CMK (cell line): ENCODE measurements around the gene GPAT2.
"Not testable (repeated sequence)": the region's sequence is repeated elsewhere in the genome, so short reads cannot be mapped to it uniquely, and the experiment has no call there.

Experiments
- DNase-seq: peaks from one replicate; pipeline ENCODE4 v3.0.0-alpha.2; 2010; ENCODE audit warnings: low read depth

The GPAT2 gene

DNA sequence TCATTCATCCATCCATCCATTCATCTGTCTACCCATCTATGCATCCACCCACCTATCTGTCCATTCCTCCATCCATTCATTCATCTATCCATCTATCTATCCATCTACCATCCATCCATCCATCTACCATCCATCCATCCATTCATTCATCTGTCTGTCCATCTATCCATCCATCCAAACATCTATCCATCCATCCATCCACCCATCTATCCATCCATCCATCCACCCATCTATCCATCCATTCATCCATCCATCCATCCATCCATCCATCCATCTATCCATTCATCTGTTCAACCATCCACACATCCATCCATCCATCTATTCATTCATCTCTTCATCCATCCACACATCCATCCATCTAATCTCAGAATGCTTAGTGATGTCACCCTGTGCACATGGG, 30.0 kb upstream of the GPAT2 start:
- DNase-seq: not testable (repeated sequence)

DNA sequence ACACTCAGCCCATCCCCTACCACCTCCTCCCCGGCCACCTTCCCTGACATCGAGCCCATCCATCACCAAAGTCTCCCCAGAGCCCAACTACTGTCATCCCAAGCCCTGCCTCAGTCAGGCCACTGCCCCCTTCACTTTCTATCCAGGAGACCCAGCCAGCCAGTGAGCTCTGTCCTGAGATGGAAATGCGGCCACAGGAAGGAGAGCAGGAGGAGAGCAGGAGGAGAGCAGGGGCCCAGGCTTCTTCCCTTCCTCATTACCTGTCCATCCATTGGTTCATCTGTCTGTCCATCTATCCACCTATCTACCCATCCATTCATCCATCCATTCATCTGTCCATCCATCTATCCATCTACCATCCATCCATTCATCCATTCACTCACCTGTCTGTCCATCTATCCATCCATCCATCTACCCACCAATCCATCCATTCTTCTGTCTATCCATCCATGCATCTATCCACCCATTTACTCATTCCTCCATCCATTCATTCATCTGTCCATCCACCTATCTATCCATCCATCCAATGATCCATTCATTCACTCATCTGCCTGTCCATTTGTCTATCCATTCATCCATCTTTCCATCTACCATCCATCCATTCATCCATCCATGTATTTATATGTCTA, 29.4 kb upstream of the GPAT2 start:
- not testable (repeated sequence) for DNase-seq

DNA sequence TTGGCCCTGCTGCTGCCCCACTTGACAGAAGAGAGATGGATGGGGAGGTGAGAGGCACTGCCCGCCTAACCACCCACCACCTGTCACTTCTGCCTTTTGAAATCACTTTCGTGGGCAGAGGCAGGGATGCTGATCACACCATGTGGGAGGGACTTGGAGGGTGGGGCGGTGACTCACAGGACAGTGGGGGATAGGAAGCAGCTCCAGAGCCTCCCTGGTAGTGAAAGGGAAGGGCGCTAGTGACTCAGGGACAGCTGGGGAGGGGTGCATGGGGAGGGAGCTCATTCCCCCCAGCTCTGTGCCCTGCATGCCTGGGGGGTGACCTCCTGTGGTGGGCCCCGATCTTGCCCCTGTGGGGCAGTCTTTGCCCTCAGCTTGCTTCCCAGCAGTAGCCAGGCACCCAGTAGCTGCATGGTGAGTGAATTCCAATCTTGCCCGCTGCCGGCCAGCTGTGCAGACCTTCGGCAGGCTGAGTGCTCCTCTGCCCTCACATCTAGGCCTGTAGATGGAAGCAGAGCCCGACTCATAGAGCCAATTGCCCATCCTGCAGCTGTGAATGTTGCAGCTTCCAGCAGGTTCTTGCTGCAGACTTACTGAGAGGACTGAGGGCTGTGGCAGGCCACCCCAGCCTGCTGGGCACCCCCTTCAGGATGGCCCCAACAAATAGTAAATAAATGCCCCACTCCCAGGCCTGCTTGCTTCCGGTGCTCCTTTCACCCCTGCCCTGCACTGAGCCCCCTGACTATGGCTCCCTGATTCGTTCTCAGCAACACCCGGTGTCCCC, 28.6 kb upstream of the GPAT2 start:
- not testable (repeated sequence) for DNase-seq

DNA sequence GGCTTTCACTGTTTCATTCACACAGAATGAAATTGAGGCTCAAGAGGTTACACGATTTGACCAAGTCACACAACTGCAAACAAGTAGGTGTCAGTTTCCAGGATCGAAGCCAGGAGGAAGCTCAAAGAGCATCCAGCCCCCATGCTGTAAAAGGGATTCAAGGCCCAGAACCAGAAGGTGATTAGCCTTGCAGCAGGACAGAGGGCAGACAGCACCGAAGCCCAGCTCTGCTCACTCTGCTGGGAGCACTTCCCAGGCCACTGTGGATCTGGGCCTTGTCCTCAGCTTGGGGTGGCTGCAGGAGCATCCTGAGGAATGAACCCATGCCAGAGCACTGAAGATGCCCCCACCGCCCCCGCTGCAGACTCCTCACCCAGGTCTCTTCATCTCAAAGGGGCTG, 27.8 kb upstream of the GPAT2 start:
- not testable (repeated sequence) for DNase-seq

DNA sequence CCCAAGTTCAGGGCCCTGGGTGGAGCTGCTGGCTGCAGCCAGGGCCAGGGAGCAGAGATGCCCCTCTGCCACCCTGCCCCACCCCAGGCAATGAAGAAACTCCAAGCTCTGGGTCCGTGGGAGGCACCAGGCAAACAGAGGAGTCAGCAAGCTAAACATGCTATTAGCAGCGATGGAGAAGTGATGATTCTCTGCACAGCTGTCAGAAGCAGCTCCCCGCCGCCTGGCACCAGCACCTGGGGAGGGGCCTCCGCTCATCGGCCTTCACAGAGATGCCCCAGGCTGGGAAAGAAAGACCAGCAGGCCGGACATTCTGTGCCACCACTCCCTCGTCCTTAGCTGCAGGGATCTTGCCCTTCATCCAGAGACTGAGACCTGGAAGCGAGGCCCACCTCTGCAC, 27.2 kb upstream of the GPAT2 start:
- DNase-seq: not testable (repeated sequence)

DNA sequence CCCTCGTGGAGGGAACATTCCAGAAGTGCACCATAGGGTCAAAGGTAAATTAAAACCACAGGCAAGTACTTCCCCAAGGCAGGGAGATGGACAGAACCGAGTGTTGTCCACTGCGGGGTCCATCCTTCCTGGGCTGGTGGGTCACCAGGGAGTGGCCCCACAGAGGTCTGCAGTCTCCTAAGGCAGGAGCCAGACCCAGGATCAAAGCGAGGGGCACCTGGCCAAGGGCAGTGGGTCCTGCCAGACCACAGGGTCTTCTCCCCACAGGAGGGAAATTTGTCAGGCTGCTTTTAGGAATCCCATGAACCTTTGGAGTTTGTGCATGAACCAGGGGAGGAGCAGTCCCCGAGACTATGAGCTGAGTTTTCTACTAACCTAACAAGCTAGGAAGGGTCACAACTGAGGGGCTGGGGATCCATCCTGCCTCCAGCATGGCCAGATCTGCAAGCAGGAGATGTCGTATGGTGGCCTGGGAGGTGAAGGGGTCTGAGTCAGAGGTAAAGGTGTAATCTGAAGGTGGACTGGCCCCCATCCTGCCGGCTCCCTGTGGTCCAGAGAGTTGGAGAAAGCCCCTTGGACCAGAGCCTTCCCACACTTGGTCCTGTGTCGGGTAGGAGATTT, 26.6 kb upstream of the GPAT2 start:
- DNase-seq: not testable (repeated sequence)

DNA sequence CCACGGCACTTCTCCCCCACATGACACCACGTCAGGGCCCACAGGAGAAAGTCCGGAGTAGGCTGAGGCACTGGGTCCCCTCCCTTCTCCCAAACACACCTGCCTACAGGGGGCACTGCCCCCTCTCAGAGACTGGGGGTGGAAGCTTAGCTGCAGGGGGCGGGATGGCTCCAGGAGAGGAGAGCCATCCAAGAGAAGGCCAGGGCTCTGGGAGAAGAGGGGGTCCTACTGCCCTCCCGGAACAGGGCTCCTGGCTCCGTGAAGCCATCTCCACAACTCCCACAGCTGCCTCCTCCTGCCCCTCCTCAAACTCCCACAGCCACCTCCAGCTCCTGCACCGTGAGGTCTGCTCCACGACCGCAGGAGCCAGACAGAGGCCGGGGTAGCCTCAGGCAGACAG, 25.6 kb upstream of the GPAT2 start:
- not testable (repeated sequence) for DNase-seq

DNA sequence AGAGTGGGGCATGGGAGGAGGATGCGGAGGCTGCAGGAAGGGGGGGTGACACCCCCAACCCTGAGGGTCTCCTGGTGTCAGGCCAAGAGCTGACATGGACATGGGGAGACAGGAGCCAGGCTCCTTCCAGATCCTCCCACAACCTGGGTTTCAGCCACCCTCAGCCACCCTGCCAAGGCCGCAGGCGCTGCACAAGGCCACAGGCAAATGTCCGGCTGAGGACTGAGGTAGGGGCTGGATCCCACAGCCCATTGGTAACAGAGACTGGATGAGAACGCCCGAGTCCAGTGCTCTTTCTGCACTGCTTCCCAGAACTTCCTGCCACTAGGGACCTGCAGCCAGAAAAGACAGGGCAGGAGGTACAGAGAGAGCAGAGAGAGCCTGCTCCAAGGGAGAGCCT, 24.7 kb upstream of the GPAT2 start:
- DNase-seq: not testable (repeated sequence)

DNA sequence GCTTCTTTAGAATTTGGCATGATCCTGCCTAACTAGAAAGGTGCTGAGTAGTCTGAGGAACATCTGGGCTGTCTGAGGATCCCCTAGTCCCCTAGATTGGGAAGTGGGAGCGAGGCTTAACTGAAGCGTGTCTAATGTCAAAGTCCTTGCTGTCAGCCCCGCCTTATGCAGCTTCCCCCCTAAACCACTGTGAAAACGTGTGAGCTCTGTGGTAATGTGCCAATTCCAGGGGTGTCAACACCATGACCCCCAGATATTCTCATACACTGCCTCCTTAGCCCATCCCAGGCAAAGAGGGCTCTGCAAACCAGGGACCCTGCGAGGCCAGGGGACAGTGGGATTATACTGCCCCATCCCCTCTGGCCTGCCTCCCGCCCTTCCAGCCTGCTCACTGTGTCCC, 21.1 kb upstream of the GPAT2 start:
- DNase-seq: not testable (repeated sequence)

DNA sequence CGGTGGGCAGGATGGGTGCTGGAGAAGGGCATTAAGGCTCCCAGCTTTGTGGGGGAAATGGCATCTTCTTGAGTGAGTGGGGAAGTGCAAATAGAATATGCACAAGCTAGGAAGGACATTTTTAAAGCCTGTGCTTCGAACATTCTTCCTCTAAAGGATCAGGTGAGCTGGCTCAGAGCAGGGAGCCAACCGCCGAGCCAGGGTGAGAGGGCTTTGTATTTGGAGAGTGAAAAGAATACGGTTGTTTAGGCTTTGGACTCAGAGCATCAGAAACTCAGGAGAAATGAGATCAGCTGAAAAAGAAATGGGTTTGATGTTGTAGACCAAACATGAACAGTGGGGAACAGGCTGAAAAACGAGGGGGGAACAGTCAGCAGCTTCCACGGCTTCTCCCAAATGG, 19.8 kb upstream of the GPAT2 start:
- not testable (repeated sequence) for DNase-seq

DNA sequence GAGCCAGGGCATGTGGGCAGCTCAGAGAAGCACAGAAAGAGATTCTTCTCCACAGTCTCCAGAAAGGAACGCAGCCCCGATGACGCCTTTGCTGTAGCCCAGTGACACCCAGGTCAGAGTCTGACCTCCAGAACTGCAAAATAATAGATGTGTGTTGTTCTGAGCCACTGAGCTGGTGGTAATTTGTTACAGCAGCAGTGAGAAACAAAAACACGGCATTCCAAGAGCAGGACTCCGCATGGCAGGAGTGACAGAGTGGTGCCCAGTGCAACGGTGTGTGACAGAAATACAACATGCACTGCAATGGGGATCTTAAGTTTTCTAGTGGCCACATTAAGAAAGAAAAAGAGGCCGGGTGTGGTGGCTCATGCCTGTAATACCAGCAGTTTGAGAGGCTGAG, 18.7 kb upstream of the GPAT2 start:
- not testable (repeated sequence) for DNase-seq

DNA sequence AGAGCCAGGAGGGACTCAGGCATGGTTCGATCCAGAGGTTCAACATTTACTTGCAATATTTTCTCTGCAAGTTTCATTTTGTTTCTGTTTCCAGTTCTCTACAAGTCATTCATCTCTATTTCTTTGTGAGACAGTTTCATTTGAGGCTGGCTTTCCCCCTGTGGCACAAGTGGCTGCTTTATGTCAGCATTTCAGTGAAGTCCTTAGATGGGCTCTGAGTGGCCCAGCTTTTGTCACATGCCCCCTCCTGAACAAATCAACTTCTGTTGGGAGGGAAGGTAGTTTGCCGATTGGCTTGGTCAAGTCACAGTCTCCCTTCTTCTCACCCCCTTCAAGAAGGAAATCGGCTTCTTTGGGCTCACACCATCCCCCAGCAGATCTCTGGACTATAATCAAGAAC, 17.9 kb upstream of the GPAT2 start:
- DNase-seq: not testable (repeated sequence)

DNA sequence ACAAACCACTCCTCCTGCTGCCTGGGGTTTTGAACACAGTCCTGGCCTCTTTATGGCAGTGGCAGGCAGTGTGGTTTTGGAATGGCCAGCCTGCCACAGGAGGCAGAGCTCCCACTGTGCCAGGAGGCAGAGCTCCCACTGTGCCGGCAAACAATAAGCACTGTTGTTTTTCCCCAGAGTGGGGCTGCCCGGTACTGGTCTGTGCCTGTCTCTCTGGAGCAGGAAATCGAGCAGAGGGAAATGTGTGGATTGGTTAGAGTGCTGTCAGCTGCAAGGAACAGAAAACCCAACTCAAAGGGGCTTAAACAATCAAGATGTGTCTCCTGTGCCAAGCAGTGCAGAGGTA, 15.2 kb upstream of the GPAT2 start:
- DNase-seq: not testable (repeated sequence)

DNA sequence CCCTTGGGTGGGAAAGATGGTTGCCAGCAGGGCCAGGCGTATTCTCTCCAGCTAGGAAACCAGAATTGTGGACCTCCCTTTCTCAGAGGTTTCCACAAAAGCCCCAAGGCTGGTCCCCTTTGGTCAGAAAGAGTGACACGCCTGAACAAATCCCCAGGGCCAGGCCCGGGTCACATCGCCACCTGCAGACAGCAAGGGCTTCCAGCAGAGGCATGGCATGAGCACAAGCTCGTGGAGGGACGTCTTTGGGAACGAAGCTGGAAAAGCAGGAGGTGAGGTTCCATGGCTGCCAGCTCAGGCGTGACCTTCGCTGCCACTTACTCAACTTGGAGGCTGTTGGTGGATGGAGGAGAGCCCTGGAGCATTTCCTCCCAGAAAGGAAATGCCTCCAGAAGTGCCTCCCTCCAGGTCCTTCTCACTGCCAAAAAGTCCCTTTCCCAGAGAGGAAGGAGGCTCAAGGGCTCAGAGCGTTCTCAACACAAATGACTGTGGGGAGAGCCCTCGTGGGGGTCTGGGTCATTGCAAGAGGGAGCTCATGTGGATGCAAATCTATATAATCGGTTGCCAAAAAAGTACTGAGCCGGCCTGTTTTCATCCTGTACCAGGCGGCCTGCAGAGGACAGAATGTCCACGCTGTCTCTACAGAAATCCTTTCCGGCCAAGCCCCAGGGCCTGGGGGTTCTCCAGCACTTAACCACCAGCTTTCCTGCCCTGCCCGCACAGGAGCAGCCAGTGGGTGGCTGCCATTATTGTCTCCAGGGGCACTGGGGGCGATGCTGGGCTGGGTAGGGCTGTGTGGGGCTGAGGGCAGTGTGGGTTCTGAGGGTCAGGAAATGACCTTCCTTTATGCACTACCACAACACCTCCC, 14.6 kb upstream of the GPAT2 start:
- DNase-seq: not testable (repeated sequence)

DNA sequence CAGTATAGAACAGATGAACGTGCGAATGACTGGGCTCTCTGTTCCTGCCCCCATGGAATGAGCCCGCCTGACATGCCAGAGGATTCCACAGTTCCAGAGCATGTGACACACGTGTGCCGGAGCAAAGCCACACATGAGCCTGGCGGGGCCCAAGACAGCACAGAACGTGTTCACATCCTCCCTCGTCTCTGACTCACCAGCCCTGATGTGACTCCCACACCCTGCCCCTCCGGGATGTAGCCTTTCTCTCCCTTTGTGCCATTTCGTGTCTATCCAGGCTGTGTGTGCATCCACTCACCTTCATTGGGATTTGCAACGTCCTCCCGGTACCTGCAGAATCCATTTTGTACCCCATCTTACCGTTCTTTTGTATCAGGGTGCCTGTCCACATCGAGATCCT, 838 bp upstream of the GPAT2 start:
- DNase-seq: not testable (repeated sequence)

DNA sequence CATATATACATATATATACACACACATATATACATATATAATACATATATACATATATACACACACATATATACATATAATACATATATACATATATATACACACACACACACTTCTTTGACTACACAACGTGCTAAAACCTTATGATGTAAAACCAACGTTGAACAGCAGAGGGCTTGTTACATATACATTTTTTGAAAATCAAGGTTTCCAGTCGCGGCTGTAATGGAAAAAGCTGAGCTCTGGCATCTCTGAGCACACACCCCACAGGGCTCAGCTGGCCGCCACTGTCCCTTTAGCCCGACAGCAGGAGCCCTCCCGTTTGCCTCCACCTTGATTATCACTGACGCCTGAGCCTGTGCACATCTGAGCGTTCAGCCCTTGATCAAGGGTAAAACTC, 719 bp downstream of the GPAT2 start:
- DNase-seq: not testable (repeated sequence)

DNA sequence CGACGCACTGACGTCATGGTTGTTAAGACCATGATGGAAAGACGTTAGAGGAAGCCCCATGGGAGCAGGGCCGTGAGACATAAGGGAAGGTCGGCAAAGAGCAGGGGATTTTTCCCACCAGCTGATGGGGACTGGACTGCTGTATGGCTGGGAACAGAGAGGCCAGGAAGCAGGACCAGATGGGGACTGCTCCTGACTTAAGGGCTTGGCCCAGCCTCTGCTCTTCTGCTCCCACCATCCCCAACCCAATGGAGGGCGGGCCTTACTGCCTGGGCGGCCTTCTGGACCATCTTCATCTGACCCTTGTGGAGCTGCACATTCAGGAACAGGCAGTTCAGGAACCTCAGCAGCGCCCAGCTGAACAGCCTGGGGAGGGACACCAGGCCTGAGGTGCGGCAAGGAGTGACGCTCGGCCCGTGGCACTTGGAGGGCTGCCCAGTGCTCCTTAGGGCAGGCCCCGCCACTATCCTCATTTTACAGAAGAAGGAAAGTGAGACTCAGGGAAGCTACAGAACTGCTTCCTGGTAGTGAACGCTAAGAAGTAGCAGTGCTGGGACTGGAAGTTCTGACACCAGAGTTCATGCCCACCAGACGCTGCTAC, 6.9 kb downstream of the GPAT2 start:
- not testable (repeated sequence) for DNase-seq

DNA sequence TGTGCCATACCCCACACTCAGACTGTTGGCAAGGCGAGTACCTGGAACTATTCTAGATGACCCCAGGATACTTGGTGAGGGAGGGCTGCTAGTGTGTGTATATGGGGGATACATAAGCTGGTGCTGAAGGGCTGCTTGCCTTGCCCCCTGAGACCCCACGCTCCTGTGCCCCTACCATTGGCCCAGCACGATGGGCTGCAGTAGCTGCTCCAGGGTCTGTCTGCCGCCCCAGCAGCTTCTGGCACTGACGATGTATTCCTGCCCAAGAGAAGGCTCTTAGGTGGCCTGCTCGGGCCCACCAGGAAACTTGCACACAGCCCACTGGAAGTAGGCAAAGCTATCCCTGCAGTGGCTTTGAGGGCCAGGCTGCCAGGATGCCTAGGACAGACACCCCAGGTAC, 9.0 kb downstream of the GPAT2 start:
- not testable (repeated sequence) for DNase-seq

DNA sequence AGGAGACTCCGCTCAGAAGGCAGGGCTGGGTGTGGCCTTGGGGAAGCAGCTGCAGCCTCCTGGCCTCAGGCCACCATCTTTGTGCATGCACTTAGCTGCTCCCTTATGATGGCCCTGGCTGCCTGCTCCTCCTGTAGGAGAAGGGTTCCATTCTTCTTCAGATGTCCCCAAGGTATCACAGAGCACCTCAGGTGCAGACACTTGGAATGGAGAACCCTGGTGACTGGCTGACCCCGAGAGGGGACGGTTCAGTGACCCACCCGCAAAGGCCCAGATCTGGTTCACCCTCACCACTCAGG, 9.6 kb downstream of the GPAT2 start:
- DNase-seq: no peak

DNA sequence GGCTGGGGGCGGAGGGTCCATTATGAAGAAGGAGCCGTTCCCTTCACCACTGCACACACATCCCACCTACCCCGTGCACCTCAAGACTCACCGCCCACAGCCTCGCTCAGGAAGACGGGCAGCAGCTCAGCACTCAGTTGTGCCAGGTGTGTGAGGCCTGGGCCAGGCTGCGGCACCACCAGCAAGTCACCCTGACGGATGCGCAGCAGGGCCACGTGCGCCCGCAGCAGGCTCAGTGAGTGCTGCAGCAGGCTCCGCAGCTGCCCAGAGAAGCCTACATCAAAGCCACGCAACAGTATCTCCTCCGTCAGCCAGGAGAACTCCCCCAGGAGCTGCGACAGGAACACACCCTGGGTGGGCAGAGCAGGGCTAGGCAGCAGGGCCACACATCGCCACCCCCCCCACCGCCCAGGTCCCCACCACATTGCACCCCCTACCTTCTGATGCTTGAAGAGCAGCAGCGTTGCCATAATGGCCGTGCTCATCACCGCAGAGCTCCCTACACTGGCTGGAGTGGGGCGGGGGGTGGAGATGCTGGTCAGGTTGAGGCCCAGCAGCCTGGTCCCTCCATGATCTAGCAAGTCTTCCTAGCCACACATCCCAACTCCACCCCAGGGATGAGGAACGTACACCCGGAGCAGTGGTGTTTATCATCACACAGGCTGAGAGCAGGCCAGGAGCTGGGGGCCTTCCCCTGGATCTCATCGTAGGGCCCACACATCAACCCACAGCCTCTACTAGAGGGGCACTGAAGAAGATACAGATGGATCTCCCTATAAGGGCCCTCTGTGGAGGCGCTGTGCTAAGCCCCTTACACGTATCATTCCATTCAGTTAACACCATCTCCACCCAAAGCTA, 10.2 kb downstream of the GPAT2 start:
- no peak for DNase-seq

DNA sequence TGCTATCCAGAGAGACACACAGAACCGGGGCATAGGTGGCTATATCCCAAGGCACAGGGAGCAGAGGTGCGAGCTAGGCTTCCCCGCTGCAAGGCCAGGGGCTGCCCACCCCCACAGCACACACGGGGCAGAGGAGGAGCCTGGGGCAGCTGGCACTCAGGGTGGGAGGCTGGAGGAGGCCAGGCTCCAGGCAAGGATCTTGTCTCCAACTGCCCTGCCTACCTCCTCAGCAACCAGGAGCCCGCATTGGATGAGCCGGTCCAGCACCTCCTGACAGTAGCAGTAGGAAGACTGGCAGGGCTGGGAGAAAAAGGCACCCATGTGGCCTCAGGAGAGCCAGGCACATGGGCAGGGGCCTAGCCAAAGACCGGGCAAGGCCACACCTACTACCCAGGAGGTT, 11.0 kb downstream of the GPAT2 start:
- not testable (repeated sequence) for DNase-seq
